ENCODE results near the gene LAG3. TPM values are rescaled to one million over a fixed set of nuclear protein-coding genes. Genes with fewer than 3 reads are reported as not detected.

LAG3 gene
- total RNA-seq, 1 experiment from 2014 or later: 2.6 TPM

DNA sequence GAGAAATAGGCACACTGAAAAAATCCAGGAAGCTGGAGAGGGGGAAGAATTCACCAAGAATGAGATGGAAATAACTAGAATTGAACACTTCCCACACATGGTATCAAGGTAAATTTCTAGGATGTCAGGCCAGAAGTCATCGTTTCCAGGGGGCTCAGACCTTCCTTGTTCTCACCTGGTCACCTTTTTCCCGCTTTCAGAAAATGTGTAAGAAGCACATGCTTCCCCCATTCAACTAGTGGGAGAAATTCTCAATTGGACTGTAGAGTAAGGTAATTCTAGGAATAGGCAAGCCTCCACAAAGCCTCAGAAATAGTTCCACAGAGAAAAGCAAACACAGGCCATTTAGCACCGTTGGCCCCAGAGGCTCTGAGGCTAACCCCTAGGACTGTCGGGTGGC, 8.9 kb upstream of the LAG3 start:
- H3K4me3 Mint-ChIP-seq: peak overlapping the region; percentile 62
- no peak for TF ChIP-seq KAT7 (CRISPR knock-in tag; IDR thresholded peaks at IDR 0.05; ENCODE audit: borderline replicate concordance)
- TF ChIP-seq, protein P1, sequence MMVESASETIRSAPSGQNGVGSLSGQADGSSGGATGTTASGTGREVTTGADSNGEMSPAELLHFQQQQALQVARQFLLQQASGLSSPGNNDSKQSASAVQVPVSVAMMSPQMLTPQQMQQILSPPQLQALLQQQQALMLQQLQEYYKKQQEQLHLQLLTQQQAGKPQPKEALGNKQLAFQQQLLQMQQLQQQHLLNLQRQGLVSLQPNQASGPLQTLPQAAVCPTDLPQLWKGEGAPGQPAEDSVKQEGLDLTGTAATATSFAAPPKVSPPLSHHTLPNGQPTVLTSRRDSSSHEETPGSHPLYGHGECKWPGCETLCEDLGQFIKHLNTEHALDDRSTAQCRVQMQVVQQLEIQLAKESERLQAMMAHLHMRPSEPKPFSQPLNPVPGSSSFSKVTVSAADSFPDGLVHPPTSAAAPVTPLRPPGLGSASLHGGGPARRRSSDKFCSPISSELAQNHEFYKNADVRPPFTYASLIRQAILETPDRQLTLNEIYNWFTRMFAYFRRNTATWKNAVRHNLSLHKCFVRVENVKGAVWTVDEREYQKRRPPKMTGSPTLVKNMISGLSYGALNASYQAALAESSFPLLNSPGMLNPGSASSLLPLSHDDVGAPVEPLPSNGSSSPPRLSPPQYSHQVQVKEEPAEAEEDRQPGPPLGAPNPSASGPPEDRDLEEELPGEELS (CRISPR knock-in tag; IDR thresholded peaks at IDR 0.05): no peak
- TF ChIP-seq, protein P2, sequence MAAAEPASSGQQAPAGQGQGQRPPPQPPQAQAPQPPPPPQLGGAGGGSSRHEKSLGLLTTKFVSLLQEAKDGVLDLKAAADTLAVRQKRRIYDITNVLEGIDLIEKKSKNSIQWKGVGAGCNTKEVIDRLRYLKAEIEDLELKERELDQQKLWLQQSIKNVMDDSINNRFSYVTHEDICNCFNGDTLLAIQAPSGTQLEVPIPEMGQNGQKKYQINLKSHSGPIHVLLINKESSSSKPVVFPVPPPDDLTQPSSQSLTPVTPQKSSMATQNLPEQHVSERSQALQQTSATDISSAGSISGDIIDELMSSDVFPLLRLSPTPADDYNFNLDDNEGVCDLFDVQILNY (CRISPR knock-in tag; IDR thresholded peaks at IDR 0.05): no peak
- TF ChIP-seq, protein P3, sequence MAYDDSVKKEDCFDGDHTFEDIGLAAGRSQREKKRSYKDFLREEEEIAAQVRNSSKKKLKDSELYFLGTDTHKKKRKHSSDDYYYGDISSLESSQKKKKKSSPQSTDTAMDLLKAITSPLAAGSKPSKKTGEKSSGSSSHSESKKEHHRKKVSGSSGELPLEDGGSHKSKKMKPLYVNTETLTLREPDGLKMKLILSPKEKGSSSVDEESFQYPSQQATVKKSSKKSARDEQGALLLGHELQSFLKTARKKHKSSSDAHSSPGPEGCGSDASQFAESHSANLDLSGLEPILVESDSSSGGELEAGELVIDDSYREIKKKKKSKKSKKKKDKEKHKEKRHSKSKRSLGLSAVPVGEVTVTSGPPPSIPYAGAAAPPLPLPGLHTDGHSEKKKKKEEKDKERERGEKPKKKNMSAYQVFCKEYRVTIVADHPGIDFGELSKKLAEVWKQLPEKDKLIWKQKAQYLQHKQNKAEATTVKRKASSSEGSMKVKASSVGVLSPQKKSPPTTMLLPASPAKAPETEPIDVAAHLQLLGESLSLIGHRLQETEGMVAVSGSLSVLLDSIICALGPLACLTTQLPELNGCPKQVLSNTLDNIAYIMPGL (CRISPR knock-in tag; IDR thresholded peaks at IDR 0.05): no peak
- TF ChIP-seq IRF2 (CRISPR knock-in tag; IDR thresholded peaks at IDR 0.05; ENCODE audit: borderline replicate concordance, low read depth): no peak
- no peak for TF ChIP-seq RELA (CRISPR knock-in tag; IDR thresholded peaks at IDR 0.05; ENCODE audit: borderline replicate concordance)
- TF ChIP-seq NFE2L1 (CRISPR knock-in tag; IDR thresholded peaks at IDR 0.05): no peak
- TF ChIP-seq, protein P4, sequence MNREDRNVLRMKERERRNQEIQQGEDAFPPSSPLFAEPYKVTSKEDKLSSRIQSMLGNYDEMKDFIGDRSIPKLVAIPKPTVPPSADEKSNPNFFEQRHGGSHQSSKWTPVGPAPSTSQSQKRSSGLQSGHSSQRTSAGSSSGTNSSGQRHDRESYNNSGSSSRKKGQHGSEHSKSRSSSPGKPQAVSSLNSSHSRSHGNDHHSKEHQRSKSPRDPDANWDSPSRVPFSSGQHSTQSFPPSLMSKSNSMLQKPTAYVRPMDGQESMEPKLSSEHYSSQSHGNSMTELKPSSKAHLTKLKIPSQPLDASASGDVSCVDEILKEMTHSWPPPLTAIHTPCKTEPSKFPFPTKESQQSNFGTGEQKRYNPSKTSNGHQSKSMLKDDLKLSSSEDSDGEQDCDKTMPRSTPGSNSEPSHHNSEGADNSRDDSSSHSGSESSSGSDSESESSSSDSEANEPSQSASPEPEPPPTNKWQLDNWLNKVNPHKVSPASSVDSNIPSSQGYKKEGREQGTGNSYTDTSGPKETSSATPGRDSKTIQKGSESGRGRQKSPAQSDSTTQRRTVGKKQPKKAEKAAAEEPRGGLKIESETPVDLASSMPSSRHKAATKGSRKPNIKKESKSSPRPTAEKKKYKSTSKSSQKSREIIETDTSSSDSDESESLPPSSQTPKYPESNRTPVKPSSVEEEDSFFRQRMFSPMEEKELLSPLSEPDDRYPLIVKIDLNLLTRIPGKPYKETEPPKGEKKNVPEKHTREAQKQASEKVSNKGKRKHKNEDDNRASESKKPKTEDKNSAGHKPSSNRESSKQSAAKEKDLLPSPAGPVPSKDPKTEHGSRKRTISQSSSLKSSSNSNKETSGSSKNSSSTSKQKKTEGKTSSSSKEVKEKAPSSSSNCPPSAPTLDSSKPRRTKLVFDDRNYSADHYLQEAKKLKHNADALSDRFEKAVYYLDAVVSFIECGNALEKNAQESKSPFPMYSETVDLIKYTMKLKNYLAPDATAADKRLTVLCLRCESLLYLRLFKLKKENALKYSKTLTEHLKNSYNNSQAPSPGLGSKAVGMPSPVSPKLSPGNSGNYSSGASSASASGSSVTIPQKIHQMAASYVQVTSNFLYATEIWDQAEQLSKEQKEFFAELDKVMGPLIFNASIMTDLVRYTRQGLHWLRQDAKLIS (CRISPR knock-in tag; IDR thresholded peaks at IDR 0.05; ENCODE audit: borderline replicate concordance): no peak
- no peak for TF ChIP-seq ZBTB21 (CRISPR knock-in tag; IDR thresholded peaks at IDR 0.05; ENCODE audit: borderline replicate concordance)
- TF ChIP-seq, protein P5, sequence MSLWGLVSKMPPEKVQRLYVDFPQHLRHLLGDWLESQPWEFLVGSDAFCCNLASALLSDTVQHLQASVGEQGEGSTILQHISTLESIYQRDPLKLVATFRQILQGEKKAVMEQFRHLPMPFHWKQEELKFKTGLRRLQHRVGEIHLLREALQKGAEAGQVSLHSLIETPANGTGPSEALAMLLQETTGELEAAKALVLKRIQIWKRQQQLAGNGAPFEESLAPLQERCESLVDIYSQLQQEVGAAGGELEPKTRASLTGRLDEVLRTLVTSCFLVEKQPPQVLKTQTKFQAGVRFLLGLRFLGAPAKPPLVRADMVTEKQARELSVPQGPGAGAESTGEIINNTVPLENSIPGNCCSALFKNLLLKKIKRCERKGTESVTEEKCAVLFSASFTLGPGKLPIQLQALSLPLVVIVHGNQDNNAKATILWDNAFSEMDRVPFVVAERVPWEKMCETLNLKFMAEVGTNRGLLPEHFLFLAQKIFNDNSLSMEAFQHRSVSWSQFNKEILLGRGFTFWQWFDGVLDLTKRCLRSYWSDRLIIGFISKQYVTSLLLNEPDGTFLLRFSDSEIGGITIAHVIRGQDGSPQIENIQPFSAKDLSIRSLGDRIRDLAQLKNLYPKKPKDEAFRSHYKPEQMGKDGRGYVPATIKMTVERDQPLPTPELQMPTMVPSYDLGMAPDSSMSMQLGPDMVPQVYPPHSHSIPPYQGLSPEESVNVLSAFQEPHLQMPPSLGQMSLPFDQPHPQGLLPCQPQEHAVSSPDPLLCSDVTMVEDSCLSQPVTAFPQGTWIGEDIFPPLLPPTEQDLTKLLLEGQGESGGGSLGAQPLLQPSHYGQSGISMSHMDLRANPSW (CRISPR knock-in tag; conservative IDR thresholded peaks at IDR 0.05; ENCODE audit: low read depth): no peak
- TF ChIP-seq, protein P6, sequence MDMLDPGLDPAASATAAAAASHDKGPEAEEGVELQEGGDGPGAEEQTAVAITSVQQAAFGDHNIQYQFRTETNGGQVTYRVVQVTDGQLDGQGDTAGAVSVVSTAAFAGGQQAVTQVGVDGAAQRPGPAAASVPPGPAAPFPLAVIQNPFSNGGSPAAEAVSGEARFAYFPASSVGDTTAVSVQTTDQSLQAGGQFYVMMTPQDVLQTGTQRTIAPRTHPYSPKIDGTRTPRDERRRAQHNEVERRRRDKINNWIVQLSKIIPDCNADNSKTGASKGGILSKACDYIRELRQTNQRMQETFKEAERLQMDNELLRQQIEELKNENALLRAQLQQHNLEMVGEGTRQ (CRISPR knock-in tag; IDR thresholded peaks at IDR 0.05): no peak
- TF ChIP-seq ZNF121 (CRISPR knock-in tag; IDR thresholded peaks at IDR 0.05): no peak
- TF ChIP-seq, protein P7, sequence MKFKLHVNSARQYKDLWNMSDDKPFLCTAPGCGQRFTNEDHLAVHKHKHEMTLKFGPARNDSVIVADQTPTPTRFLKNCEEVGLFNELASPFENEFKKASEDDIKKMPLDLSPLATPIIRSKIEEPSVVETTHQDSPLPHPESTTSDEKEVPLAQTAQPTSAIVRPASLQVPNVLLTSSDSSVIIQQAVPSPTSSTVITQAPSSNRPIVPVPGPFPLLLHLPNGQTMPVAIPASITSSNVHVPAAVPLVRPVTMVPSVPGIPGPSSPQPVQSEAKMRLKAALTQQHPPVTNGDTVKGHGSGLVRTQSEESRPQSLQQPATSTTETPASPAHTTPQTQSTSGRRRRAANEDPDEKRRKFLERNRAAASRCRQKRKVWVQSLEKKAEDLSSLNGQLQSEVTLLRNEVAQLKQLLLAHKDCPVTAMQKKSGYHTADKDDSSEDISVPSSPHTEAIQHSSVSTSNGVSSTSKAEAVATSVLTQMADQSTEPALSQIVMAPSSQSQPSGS (CRISPR knock-in tag; IDR thresholded peaks at IDR 0.05; ENCODE audit: borderline replicate concordance, low read depth): no peak
- no peak for TF ChIP-seq EMX1 (CRISPR knock-in tag; IDR thresholded peaks at IDR 0.05)
- POLR2A ChIA-PET: interaction anchor here (0.6 to 0.7 kb wide), 2 partner anchors 10 kb away, joined by 3 read pairs; partner anchors contain the start of gene MLF2
- ATAC-seq: no peak
- DNase-seq (ENCODE audit: low spot score): no peak
- H3K27ac Mint-ChIP-seq: peak overlapping the region; percentile 21; the same call in 1 of the 2 replicates
- H3K9me3 Mint-ChIP-seq: no peaks in the 10 kb centered on the region
- peaks cover 7% of the 10 kb centered on the region for H3K27me3 Mint-ChIP-seq (ENCODE audit: low read depth)
- CTCF ChIA-PET: interaction anchor here (0.7 to 1.6 kb wide), 7 partner anchors 8 to 109 kb away, joined by 3 to 16 read pairs (median 4); partner anchors contain the start of genes LAG3, MLF2, SPSB2 and ZNF384
- H3K36me3 Mint-ChIP-seq: peaks cover 4% of the 10 kb centered on the region; the same call in 1 of the 2 replicates
- H3K4me1 Mint-ChIP-seq: peaks cover 54% of the 10 kb centered on the region
